Measurements from ENCODE around the gene ASIC2. TPM values are rescaled to one million over a fixed set of nuclear protein-coding genes. Genes with fewer than 3 reads are reported as not detected.

Gene ASIC2
- total and polyA plus RNA-seq, 9 of the 15 experiments (the other 6 are each of a cell fraction or from before 2014, with no cell fraction given), result not detected

DNA sequence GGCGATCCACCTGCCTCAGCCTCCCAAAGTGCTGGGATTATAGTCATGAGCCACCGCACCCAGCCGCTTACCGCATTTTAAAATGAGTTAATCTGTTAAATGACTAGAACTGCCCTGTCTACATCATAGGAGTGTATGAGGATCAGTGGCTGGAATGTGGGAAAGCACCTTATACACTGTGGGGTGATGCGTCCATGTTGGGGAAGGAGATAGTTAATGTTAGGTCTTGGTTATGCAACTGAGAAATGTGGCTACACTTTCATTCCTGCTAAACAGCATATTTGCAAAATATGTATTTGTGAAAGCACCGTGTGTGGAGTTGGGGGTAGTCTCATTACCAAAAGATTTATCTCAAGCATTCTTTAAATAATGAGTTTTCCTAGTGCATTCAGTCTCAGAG is 193.8 kb downstream of the ASIC2 start (continued):
- no peak for TF ChIP-seq NBN (IDR thresholded peaks at IDR 0.05; ENCODE audit: low read depth)
- no peak for TF ChIP-seq CREB1 (IDR thresholded peaks at IDR 0.05)
- TF ChIP-seq CREB1 (CRISPR knock-in tag; IDR thresholded peaks at IDR 0.05), result no peak
- TF ChIP-seq SUPT5H (IDR thresholded peaks at IDR 0.05), result no peak
- TF ChIP-seq, protein P1, sequence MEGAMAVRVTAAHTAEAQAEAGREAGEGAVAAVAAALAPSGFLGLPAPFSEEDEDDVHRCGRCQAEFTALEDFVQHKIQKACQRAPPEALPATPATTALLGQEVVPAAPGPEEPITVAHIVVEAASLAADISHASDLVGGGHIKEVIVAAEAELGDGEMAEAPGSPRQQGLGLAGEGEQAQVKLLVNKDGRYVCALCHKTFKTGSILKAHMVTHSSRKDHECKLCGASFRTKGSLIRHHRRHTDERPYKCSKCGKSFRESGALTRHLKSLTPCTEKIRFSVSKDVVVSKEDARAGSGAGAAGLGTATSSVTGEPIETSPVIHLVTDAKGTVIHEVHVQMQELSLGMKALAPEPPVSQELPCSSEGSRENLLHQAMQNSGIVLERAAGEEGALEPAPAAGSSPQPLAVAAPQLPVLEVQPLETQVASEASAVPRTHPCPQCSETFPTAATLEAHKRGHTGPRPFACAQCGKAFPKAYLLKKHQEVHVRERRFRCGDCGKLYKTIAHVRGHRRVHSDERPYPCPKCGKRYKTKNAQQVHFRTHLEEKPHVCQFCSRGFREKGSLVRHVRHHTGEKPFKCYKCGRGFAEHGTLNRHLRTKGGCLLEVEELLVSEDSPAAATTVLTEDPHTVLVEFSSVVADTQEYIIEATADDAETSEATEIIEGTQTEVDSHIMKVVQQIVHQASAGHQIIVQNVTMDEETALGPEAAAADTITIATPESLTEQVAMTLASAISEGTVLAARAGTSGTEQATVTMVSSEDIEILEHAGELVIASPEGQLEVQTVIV (CRISPR knock-in tag; IDR thresholded peaks at IDR 0.05; ENCODE audit: borderline replicate concordance), result no peak
- TF ChIP-seq, protein P2, sequence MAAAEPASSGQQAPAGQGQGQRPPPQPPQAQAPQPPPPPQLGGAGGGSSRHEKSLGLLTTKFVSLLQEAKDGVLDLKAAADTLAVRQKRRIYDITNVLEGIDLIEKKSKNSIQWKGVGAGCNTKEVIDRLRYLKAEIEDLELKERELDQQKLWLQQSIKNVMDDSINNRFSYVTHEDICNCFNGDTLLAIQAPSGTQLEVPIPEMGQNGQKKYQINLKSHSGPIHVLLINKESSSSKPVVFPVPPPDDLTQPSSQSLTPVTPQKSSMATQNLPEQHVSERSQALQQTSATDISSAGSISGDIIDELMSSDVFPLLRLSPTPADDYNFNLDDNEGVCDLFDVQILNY (CRISPR knock-in tag; IDR thresholded peaks at IDR 0.05), result no peak
- no peak for TF ChIP-seq FOXA3 (CRISPR knock-in tag; conservative IDR thresholded peaks at IDR 0.05 in 1 of 2, IDR thresholded peaks at IDR 0.05 in 1 of 2)
- TF ChIP-seq, protein P3, sequence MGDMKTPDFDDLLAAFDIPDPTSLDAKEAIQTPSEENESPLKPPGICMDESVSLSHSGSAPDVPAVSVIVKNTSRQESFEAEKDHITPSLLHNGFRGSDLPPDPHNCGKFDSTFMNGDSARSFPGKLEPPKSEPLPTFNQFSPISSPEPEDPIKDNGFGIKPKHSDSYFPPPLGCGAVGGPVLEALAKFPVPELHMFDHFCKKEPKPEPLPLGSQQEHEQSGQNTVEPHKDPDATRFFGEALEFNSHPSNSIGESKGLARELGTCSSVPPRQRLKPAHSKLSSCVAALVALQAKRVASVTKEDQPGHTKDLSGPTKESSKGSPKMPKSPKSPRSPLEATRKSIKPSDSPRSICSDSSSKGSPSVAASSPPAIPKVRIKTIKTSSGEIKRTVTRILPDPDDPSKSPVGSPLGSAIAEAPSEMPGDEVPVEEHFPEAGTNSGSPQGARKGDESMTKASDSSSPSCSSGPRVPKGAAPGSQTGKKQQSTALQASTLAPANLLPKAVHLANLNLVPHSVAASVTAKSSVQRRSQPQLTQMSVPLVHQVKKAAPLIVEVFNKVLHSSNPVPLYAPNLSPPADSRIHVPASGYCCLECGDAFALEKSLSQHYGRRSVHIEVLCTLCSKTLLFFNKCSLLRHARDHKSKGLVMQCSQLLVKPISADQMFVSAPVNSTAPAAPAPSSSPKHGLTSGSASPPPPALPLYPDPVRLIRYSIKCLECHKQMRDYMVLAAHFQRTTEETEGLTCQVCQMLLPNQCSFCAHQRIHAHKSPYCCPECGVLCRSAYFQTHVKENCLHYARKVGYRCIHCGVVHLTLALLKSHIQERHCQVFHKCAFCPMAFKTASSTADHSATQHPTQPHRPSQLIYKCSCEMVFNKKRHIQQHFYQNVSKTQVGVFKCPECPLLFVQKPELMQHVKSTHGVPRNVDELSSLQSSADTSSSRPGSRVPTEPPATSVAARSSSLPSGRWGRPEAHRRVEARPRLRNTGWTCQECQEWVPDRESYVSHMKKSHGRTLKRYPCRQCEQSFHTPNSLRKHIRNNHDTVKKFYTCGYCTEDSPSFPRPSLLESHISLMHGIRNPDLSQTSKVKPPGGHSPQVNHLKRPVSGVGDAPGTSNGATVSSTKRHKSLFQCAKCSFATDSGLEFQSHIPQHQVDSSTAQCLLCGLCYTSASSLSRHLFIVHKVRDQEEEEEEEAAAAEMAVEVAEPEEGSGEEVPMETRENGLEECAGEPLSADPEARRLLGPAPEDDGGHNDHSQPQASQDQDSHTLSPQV (IDR thresholded peaks at IDR 0.05), result no peak
- TF ChIP-seq HLTF (IDR thresholded peaks at IDR 0.05), result no peak
- TF ChIP-seq ZKSCAN3 (CRISPR knock-in tag; IDR thresholded peaks at IDR 0.05), result no peak
